ENCODE data around the gene KLRC3.
"Not testable (repeated sequence)": the region's sequence is repeated elsewhere in the genome, so short reads cannot be mapped to it uniquely, and the experiment has no call there.

DNA sequence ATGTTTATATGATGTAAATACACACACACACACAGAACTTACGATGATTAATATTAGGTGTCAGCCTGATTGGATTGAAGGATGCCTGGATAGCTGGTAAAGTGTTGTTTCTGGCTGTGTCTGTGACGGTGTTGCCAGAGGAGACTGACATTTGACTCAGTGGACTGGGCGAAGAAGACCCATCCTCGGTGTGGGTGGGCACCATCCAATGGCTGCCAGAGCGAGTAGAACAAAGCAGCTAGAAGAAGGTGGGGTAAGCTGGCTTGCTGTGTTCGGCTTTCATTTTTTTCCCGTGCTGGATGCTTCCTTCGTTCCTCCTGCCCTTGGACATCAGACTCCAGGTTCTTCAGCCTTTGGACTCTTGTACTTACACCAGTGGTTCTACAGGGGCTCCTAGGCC is 20.7 kb upstream of the KLRC3 start:
- not testable (repeated sequence) for TF ChIP-seq POLR2AphosphoS5 (IDR thresholded peaks at IDR 0.05; ENCODE audit: insufficient read depth in 1 of 2, low read depth in 1 of 2); POLR2A (IDR thresholded peaks at IDR 0.05)
- TF ChIP-seq, protein P1, sequence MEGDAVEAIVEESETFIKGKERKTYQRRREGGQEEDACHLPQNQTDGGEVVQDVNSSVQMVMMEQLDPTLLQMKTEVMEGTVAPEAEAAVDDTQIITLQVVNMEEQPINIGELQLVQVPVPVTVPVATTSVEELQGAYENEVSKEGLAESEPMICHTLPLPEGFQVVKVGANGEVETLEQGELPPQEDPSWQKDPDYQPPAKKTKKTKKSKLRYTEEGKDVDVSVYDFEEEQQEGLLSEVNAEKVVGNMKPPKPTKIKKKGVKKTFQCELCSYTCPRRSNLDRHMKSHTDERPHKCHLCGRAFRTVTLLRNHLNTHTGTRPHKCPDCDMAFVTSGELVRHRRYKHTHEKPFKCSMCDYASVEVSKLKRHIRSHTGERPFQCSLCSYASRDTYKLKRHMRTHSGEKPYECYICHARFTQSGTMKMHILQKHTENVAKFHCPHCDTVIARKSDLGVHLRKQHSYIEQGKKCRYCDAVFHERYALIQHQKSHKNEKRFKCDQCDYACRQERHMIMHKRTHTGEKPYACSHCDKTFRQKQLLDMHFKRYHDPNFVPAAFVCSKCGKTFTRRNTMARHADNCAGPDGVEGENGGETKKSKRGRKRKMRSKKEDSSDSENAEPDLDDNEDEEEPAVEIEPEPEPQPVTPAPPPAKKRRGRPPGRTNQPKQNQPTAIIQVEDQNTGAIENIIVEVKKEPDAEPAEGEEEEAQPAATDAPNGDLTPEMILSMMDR (IDR thresholded peaks at IDR 0.05): not testable (repeated sequence)
